OCI-LY7 (cell line): Measurements from ENCODE around the gene WSB1. TPM values are rescaled to one million over a fixed set of nuclear protein-coding genes. Genes with fewer than 3 reads are reported as not detected.
"Not testable (repeated sequence)": the region's sequence is repeated elsewhere in the genome, so short reads cannot be mapped to it uniquely, and the experiment has no call there.

ENCODE experiments used
- BruUV-seq: library from RNA; stranded (reverse); fragments of 400-500 nt; replicated peaks from 2 replicates; lab custom pipeline; 2021; lab: Mats Ljungman, UMichigan
- CTCF ChIA-PET: fragments of 300-600 bp; sonication (Branson Sonifier 250); formaldehyde crosslinking; loops from one replicate; lab custom pipeline; 2022; ENCODE audit warnings: antibody characterized with exemption; ENCODE audit not compliant: unreplicated experiment; lab: Charles Lee
- POLR2A ChIA-PET: fragments of 300-600 bp; sonication (Branson Sonifier 250); formaldehyde crosslinking; loops from one replicate; lab custom pipeline; 2022; ENCODE audit warnings: antibody characterized with exemption; lab: Charles Lee
- DNase-seq: peaks from one replicate; pipeline ENCODE4 v3.0.0-alpha.2; 2015; ENCODE audit warnings: low spot score
- H2AFZ ChIP-seq: fragments of 200-600 bp; sonication (generic), shearing (Covaris generic); 2 replicates; pipeline ENCODE4 v1.6.1; 2014; ENCODE audit warnings: mild to moderate bottlenecking, antibody characterized with exemption, low read length, moderate library complexity
- H3K27ac ChIP-seq: fragments of 200-600 bp; sonication (generic); 2 replicates; pipeline ENCODE4 v1.5.1; 2014; ENCODE audit warnings: mixed run types, low read depth, mild to moderate bottlenecking, moderate library complexity, low read length, inconsistent platforms; ENCODE audit not compliant: poor library complexity, severe bottlenecking
- H3K36me3 ChIP-seq: fragments of 200-600 bp; sonication (generic); 2 replicates; pipeline ENCODE4 v1.6.1; 2014; ENCODE audit warnings: mild to moderate bottlenecking, antibody characterized with exemption, low read length, moderate library complexity, mixed read lengths; ENCODE audit not compliant: insufficient read depth
- H3K4me1 ChIP-seq: fragments of 200-600 bp; sonication (generic); 2 replicates; pipeline ENCODE4 v1.5.1; 2014; ENCODE audit warnings: mild to moderate bottlenecking, low read length; ENCODE audit not compliant: insufficient read depth, poor library complexity, severe bottlenecking
- H3K4me2 ChIP-seq: fragments of 200-600 bp; sonication (generic); 2 replicates; pipeline ENCODE4 v1.6.1; 2014; ENCODE audit warnings: mild to moderate bottlenecking, low read length
- H3K4me3 ChIP-seq: fragments of 200-600 bp; sonication (generic); 2 replicates; pipeline ENCODE4 v1.5.1; 2014; ENCODE audit warnings: mild to moderate bottlenecking, low read depth, low read length; ENCODE audit not compliant: poor library complexity, severe bottlenecking
- H3K79me2 ChIP-seq: fragments of 200-600 bp; sonication (generic); 2 replicates; pipeline ENCODE4 v1.6.1; 2016; ENCODE audit warnings: low read depth, mild to moderate bottlenecking, low read length, moderate library complexity, mixed read lengths; ENCODE audit not compliant: insufficient read depth
- H3K9me2 ChIP-seq: fragments of 200-600 bp; sonication (generic); 2 replicates; pipeline ENCODE4 v1.6.1; 2016; ENCODE audit warnings: mild to moderate bottlenecking, low read length, mixed read lengths; ENCODE audit not compliant: insufficient read depth
- H3K9me3 ChIP-seq: fragments of 200-600 bp; sonication (generic); 2 replicates; pipeline ENCODE4 v1.6.1; 2014; ENCODE audit warnings: mild to moderate bottlenecking, mixed run types, low read length, mixed read lengths
- H4K20me1 ChIP-seq: fragments of 200-600 bp; sonication (generic); 2 replicates; pipeline ENCODE4 v1.6.1; 2014; ENCODE audit warnings: mild to moderate bottlenecking, antibody characterized with exemption, low read length, moderate library complexity, mixed read lengths; ENCODE audit not compliant: insufficient read depth
- EZH2phosphoT487 ChIP-seq: fragments of 200-600 bp; sonication (generic); IDR thresholded peaks from 2 replicates; pipeline ENCODE4 v1.6.1; 2018; ENCODE audit warnings: low read depth, borderline replicate concordance, mild to moderate bottlenecking, mixed run types, antibody characterized with exemption, low read length, moderate library complexity, mixed read lengths
- intact Hi-C: fragments of 100-400 bp; cut with micrococcal nuclease; formaldehyde crosslinking; loops from one replicate; pipeline ENCODE4 v1.10.0; 2022; ENCODE audit not compliant: unreplicated experiment
- total RNA-seq, 2 experiments: library from RNA; depleted of rRNA in 1 of 2; stranded (reverse); fragments of >200 nt in 1 of 2; shearing (Covaris generic) in 1 of 2; gene quantifications; 2 replicates each; pipeline ENCODE4 v1.2.3, GENCODE V29; 2014 to 2022
- TF ChIP-seq, protein P1 (sequence below): fragments of 200-600 bp; sonication (generic); conservative IDR thresholded peaks from 2 replicates; pipeline ENCODE4 v1.5.1; 2014; ENCODE audit warnings: mild to moderate bottlenecking, antibody characterized with exemption, low read length, moderate library complexity, mixed read lengths

The WSB1 gene
- total RNA-seq, 2 experiments from 2014 or later = 115 to 118 TPM

DNA sequence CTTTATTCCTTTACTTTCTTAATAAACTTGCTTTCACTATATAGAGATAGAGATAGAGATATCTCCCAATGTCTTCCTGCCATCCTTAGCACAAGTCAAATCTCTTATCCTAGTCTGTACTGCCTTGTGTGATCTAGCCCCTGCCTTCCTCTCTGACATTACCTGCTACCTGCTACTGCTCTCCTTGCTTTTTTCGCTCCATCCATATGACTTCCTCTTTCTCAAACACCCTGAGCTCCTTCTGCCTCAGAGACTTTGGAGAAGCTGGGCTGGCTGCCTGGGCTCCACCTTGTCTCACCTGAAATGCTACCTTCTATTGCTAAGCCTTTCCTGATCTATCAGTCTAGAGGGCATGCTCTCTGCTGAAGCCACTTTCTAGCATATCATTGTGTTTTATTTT lies 24.7 kb upstream of the WSB1 start:
- intact Hi-C loops = no loop called here
- no peak overlapping the region for H2AFZ ChIP-seq
- H3K9me2 ChIP-seq = no peaks in the 10 kb centered on the region
- no peaks in the 10 kb centered on the region for H3K36me3 ChIP-seq
- no peak overlapping the region for H3K27ac ChIP-seq
- H4K20me1 ChIP-seq = no peaks in the 10 kb centered on the region
- POLR2A ChIA-PET = interaction anchor here (0.8 kb wide), 1 partner anchor 61 kb away, joined by 3 read pairs; no protein-coding TSS in a partner anchor
- no TSS peak for BruUV-seq
- H3K9me3 ChIP-seq = no peaks in the 10 kb centered on the region
- TF ChIP-seq, protein P1, sequence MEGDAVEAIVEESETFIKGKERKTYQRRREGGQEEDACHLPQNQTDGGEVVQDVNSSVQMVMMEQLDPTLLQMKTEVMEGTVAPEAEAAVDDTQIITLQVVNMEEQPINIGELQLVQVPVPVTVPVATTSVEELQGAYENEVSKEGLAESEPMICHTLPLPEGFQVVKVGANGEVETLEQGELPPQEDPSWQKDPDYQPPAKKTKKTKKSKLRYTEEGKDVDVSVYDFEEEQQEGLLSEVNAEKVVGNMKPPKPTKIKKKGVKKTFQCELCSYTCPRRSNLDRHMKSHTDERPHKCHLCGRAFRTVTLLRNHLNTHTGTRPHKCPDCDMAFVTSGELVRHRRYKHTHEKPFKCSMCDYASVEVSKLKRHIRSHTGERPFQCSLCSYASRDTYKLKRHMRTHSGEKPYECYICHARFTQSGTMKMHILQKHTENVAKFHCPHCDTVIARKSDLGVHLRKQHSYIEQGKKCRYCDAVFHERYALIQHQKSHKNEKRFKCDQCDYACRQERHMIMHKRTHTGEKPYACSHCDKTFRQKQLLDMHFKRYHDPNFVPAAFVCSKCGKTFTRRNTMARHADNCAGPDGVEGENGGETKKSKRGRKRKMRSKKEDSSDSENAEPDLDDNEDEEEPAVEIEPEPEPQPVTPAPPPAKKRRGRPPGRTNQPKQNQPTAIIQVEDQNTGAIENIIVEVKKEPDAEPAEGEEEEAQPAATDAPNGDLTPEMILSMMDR = no peak
- TF ChIP-seq EZH2phosphoT487 = no peak
- DNase-seq = no peak
- no peak overlapping the region for H3K4me3 ChIP-seq
- no peaks in the 10 kb centered on the region for H3K79me2 ChIP-seq
- no peaks in the 10 kb centered on the region for H3K4me1 ChIP-seq
- CTCF ChIA-PET = interaction anchor here (0.6 kb wide), 1 partner anchor 27 kb away, joined by 3 read pairs; no protein-coding TSS in a partner anchor
- no peak overlapping the region for H3K4me2 ChIP-seq

DNA sequence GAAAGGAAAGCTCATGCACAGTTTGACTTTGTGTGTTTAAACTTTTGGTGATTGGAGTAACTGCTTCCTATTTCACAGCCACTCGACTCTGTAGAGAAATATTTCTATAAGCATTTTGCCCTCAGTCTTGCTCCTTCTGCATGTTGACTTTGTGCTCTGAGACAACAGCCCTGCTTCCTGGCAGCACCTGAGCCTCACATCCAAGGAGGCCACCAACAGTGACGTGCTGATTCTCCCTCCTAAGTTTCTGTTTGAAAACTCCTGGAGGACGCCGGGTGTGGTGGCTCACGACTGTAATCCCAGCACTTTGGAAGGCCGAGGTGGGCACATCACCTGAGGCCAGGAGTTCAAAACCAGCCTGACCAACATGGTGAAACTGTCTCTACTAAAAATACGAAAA lies 23.9 kb upstream of the WSB1 start:
- ChIA-PET POLR2A (interaction anchor here (0.5 to 0.9 kb wide), 2 partner anchors 12 to 63 kb away, joined by 3 to 7 read pairs; no protein-coding TSS in a partner anchor), CTCF (no interaction called here)
- Histone ChIP-seq H3K4me3 (no peak overlapping the region), H4K20me1 (no peaks in the 10 kb centered on the region), H3K36me3 (no peaks in the 10 kb centered on the region), H3K4me2 (no peak overlapping the region), H3K4me1 (no peaks in the 10 kb centered on the region), H3K9me2 (no peaks in the 10 kb centered on the region), H3K79me2 (no peaks in the 10 kb centered on the region), H3K27ac (no peak overlapping the region), H3K9me3 (no peaks in the 10 kb centered on the region), H2AFZ (no peak overlapping the region)
- intact Hi-C loops = no loop called here
- TF ChIP-seq EZH2phosphoT487 = no peak
- TF ChIP-seq, protein P1 = no peak
- no peak for DNase-seq
- no TSS peak for BruUV-seq

DNA sequence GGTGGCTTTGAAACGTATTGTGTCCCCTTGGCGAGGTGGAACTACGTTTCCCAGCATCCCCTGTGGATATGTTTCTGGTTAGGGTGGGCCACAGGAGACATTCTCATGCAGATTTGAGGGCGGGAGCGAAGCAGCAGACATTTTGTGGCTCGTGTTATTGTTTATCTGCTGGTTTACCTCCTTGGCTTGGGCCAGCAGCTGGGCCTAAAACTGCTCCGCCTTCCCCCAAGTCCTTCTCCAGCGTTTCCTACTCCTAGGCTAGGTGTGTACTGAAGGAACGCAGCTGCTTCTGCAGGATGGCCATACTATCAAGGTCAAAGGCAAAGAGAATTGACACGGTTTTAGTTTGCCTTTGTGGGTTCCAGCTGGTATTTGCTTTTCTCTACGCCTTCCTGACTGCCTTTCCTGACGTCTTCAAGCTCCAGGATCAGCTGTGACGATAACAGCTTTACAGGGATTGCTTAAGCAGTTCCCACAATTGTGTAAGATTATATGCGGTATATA lies 17.2 kb upstream of the WSB1 start:
- TF ChIP-seq EZH2phosphoT487 = no peak
- TF ChIP-seq, protein P1 = no peak
- Histone ChIP-seq H3K4me1 (peaks cover 2% of the 10 kb centered on the region), H3K9me3 (no peaks in the 10 kb centered on the region), H3K79me2 (no peaks in the 10 kb centered on the region), H3K9me2 (no peaks in the 10 kb centered on the region), H3K27ac (no peak overlapping the region), H3K36me3 (no peaks in the 10 kb centered on the region), H4K20me1 (no peaks in the 10 kb centered on the region), H2AFZ (no peak overlapping the region; the same call in 1 of the 2 replicates), H3K4me3 (no peak overlapping the region), H3K4me2 (no peak overlapping the region)
- CTCF ChIA-PET = no interaction called here
- DNase-seq = no peak
- BruUV-seq = no TSS peak
- POLR2A ChIA-PET = interaction anchor here (2.1 kb wide), 1 partner anchor 17 kb away, joined by 11 read pairs; the partner anchor contains the start of gene WSB1
- intact Hi-C loops = no loop called here

DNA sequence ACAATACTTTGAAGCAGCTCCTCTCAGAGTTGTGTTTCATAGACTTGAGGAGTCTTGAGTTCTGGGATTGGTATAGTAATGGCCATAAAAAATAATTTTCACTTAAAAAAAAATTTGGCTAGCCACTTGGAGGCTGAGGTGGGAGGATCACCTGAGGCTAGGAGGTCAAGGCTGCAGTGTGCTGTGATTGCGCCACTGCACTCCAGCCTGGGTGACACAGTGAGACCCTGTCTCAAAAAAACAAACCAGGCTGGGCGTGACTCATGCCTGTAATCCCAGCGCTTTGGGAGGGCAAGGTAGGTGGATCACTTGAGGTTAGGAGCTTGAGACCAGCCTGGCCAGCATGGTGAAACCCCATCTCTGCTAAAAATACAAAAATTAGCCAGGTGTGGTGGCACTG lies 14.8 kb upstream of the WSB1 start:
- H3K9me2 ChIP-seq, CTCF ChIA-PET, H3K36me3 ChIP-seq, H3K27ac ChIP-seq, DNase-seq, H3K4me2 ChIP-seq, H4K20me1 ChIP-seq, intact Hi-C loops, H3K9me3 ChIP-seq, H2AFZ ChIP-seq, H3K79me2 ChIP-seq, H3K4me3 ChIP-seq, BruUV-seq: not testable (repeated sequence)
- peaks cover 16% of the 10 kb centered on the region for H3K4me1 ChIP-seq
- POLR2A ChIA-PET = interaction anchor here (0.6 to 1.5 kb wide), 2 partner anchors 31 to 40 kb away, joined by 3 to 4 read pairs; no protein-coding TSS in a partner anchor
